H9 (cell line): ENCODE data around the gene IWS1. TPM values are rescaled to one million over a fixed set of nuclear protein-coding genes. Genes with fewer than 3 reads are reported as not detected.

Experiments
- DNase-seq: peaks from one replicate; pipeline ENCODE4 v3.0.0-alpha.2; 2017
- H2AFZ ChIP-seq: one replicate; pipeline ENCODE4 v1.6.1; 2013; ENCODE audit warnings: mild to moderate bottlenecking, low read length, control low read depth, moderate library complexity
- H2AK5ac ChIP-seq: 2 replicates; pipeline ENCODE4 v1.6.1; 2013; ENCODE audit warnings: low read length, control low read depth, mixed read lengths; ENCODE audit not compliant: insufficient read length
- H2BK120ac ChIP-seq: one replicate; pipeline ENCODE4 v1.6.1; 2013; ENCODE audit warnings: low read depth, mild to moderate bottlenecking, low read length, control low read depth, inconsistent platforms; ENCODE audit not compliant: poor library complexity, severe bottlenecking
- H2BK12ac ChIP-seq: 2 replicates; pipeline ENCODE4 v1.6.1; 2013; ENCODE audit warnings: low read length, control low read depth, mixed read lengths, low read depth; ENCODE audit not compliant: insufficient read length
- H2BK15ac ChIP-seq: 2 replicates; pipeline ENCODE4 v1.6.1; 2013; ENCODE audit warnings: low read depth, low read length, control low read depth
- H2BK20ac ChIP-seq: one replicate; pipeline ENCODE4 v1.6.1; 2013; ENCODE audit warnings: low read depth, mild to moderate bottlenecking, low read length, control low read depth, inconsistent platforms; ENCODE audit not compliant: poor library complexity, severe bottlenecking
- H2BK5ac ChIP-seq: 2 replicates; pipeline ENCODE4 v1.6.1; 2013; ENCODE audit warnings: low read length, control low read depth, mixed read lengths; ENCODE audit not compliant: insufficient read length
- H3K14ac ChIP-seq: 2 replicates; pipeline ENCODE4 v1.6.1; 2013; ENCODE audit warnings: low read length, control low read depth; ENCODE audit not compliant: insufficient read depth
- H3K18ac ChIP-seq: 2 replicates; pipeline ENCODE4 v1.6.1; 2013; ENCODE audit warnings: low read depth, mild to moderate bottlenecking, mixed read lengths, low read length, control low read depth; ENCODE audit not compliant: insufficient read length
- H3K23ac ChIP-seq: 2 replicates; pipeline ENCODE4 v1.6.1; 2013; ENCODE audit warnings: low read length, control low read depth, mixed read lengths, low read depth; ENCODE audit not compliant: insufficient read length
- H3K23me2 ChIP-seq: 2 replicates; pipeline ENCODE4 v1.6.1; 2013; ENCODE audit warnings: low read depth, mild to moderate bottlenecking, mixed read lengths, low read length, control low read depth; ENCODE audit not compliant: insufficient read length, poor library complexity, severe bottlenecking
- H3K27ac ChIP-seq: 2 replicates; pipeline ENCODE4 v1.5.1; 2013; ENCODE audit warnings: low read length, control low read depth, mixed read lengths, low read depth; ENCODE audit not compliant: insufficient read length
- H3K27me3 ChIP-seq: 2 replicates; pipeline ENCODE4 v1.6.1; 2013; ENCODE audit warnings: low read length, control low read depth, inconsistent platforms; ENCODE audit not compliant: insufficient read depth
- H3K4ac ChIP-seq: 2 replicates; pipeline ENCODE4 v1.6.1; 2013; ENCODE audit warnings: low read depth, mild to moderate bottlenecking, control low read depth, inconsistent platforms, low read length, moderate library complexity
- H3K4me1 ChIP-seq: 2 replicates; pipeline ENCODE4 v1.6.1; 2013; ENCODE audit warnings: low read length, control low read depth, inconsistent platforms; ENCODE audit not compliant: insufficient read depth
- H3K4me2 ChIP-seq: 2 replicates; pipeline ENCODE4 v1.6.1; 2013; ENCODE audit warnings: low read length, control low read depth, mixed read lengths; ENCODE audit not compliant: insufficient read length, insufficient read depth
- H3K56ac ChIP-seq: 2 replicates; pipeline ENCODE4 v1.6.1; 2013; ENCODE audit warnings: low read depth, mild to moderate bottlenecking, mixed read lengths, low read length, control low read depth; ENCODE audit not compliant: insufficient read length
- H3K79me1 ChIP-seq: 2 replicates; pipeline ENCODE4 v1.6.1; 2013; ENCODE audit warnings: low read depth, mild to moderate bottlenecking, moderate library complexity, low read length, control low read depth, inconsistent platforms; ENCODE audit not compliant: insufficient read depth, poor library complexity, severe bottlenecking
- H3K79me2 ChIP-seq: 2 replicates; pipeline ENCODE4 v1.6.1; 2013; ENCODE audit warnings: low read length, control low read depth, inconsistent platforms; ENCODE audit not compliant: insufficient read depth
- H3K9ac ChIP-seq: 2 replicates; pipeline ENCODE4 v1.6.1; 2013; ENCODE audit warnings: low read length, control low read depth, mixed read lengths; ENCODE audit not compliant: insufficient read length; ENCODE audit errors: extremely low read depth
- H3K9me3 ChIP-seq: one replicate; pipeline ENCODE4 v1.6.1; 2013; ENCODE audit warnings: low read depth, low read length, inconsistent platforms; ENCODE audit not compliant: control insufficient read depth
- H3T11ph ChIP-seq: one replicate; pipeline ENCODE4 v1.6.1; 2013; ENCODE audit warnings: mild to moderate bottlenecking, low read length, control low read depth, inconsistent platforms
- H4K20me1 ChIP-seq: one replicate; pipeline ENCODE4 v1.6.1; 2013; ENCODE audit not compliant: control insufficient read depth, insufficient read length, insufficient read depth
- H4K5ac ChIP-seq: 2 replicates; pipeline ENCODE4 v1.6.1; 2013; ENCODE audit warnings: low read depth, mild to moderate bottlenecking, mixed read lengths, low read length, control low read depth; ENCODE audit not compliant: insufficient read length
- H4K8ac ChIP-seq: replicated peaks from 2 replicates; pipeline ENCODE4 v1.6.1; 2013; ENCODE audit warnings: low read length, control low read depth, mixed read lengths, low read depth; ENCODE audit not compliant: insufficient read length
- H4K91ac ChIP-seq: 2 replicates; pipeline ENCODE4 v1.6.1; 2013; ENCODE audit warnings: low read depth, mild to moderate bottlenecking, moderate library complexity, mixed read lengths, low read length, control low read depth; ENCODE audit not compliant: insufficient read length
- H3K27ac Mint-ChIP-seq, 3 experiments: 2 replicates in 2 of 3; 3 replicates in 1 of 3; pipeline ENCODE4 v1.8.0; 2020 to 2021; ENCODE audit warnings: mixed read lengths in 3 of 3, mild to moderate bottlenecking in 1 of 3, moderate library complexity in 1 of 3
- H3K27me3 Mint-ChIP-seq: 2 replicates; pipeline ENCODE4 v1.8.0; 2021; ENCODE audit warnings: low read depth, mild to moderate bottlenecking, moderate library complexity, mixed read lengths
- H3K36me3 Mint-ChIP-seq, 3 experiments: 2 replicates in 2 of 3; 3 replicates in 1 of 3; pipeline ENCODE4 v1.8.0; 2020 to 2021; ENCODE audit warnings: low read depth in 3 of 3, mixed read lengths in 3 of 3; ENCODE audit not compliant: insufficient read depth in 1 of 3
- H3K4me1 Mint-ChIP-seq, 2 experiments: 2 replicates each; pipeline ENCODE4 v1.8.0; 2020; ENCODE audit warnings: mixed read lengths in 2 of 2
- H3K4me3 Mint-ChIP-seq, 2 experiments: 2 replicates in 1 of 2; 3 replicates in 1 of 2; pipeline ENCODE4 v1.8.0; 2020 to 2021; ENCODE audit warnings: mild to moderate bottlenecking in 2 of 2, mixed read lengths in 2 of 2, moderate library complexity in 1 of 2
- H3K9me3 Mint-ChIP-seq, 2 experiments: 2 replicates in 1 of 2; 3 replicates in 1 of 2; pipeline ENCODE4 v1.8.0; 2020; ENCODE audit warnings: mild to moderate bottlenecking in 2 of 2, mixed read lengths in 2 of 2, moderate library complexity in 1 of 2
- WGBS: extraction: QIAGEN DNeasy Blood & Tissue Kit; methylation state at CpG from one replicate; pipeline ENCODE4 v1.1.7; 2013; ENCODE audit warnings: missing lambda C conversion rate, low lambda C conversion rate, mixed read lengths; ENCODE audit not compliant: insufficient read length; ENCODE audit errors: extremely low coverage; 5-methylcytosine and 5-hydroxymethylcytosine counted together
- total RNA-seq: library from RNA; stranded (reverse); gene quantifications from 2 replicates; pipeline ENCODE4 v1.2.1, GENCODE V29; 2021
- TF ChIP-seq, protein P1 (sequence below): fragments of 200-600 bp; sonication (generic); conservative IDR thresholded peaks from 3 replicates; pipeline ENCODE4 v1.8.0; 2021; ENCODE audit warnings: antibody characterized with exemption, mild to moderate bottlenecking

Gene IWS1
- total RNA-seq, 1 experiment from 2014 or later = 66.2 TPM

DNA sequence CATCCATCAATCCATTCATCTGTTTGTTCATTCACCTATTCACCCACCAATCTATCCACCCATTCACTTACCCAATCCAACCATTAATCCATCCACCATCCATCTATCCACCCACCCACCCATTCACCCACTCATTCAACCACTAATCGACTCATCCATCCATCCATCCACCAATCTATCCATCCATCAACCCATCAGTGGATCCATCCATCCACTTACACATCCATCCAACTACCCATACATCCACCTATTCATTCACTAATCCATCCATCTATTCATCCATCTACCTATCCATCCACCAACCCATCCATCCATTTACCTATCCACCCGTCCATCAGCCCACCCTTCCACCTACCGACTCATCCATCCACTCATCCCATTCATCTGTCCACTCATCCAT, 20.5 kb upstream of the IWS1 start:
- Mint-ChIP-seq H3K4me3 (no peak overlapping the region), H3K4me1 (no peaks in the 10 kb centered on the region; a peak in 1 of 4 replicates), H3K27me3 (peaks cover 34% of the 10 kb centered on the region), H3K9me3 (no peaks in the 10 kb centered on the region; a peak in 1 of 5 replicates), H3K27ac (no peak overlapping the region), H3K36me3 (no peaks in the 10 kb centered on the region)
- Histone ChIP-seq H3K4me1 (no peaks in the 10 kb centered on the region), H3K9me3 (no peaks in the 10 kb centered on the region), H4K8ac (no peak overlapping the region), H3K9ac (no peak overlapping the region), H2BK12ac (no peak overlapping the region), H2AK5ac (no peak overlapping the region), H3K14ac (no peak overlapping the region), H3K27me3 (no peaks in the 10 kb centered on the region), H4K5ac (no peak overlapping the region), H4K91ac (no peak overlapping the region), H3K4ac (no peak overlapping the region), H4K20me1 (no peaks in the 10 kb centered on the region), H2BK20ac (no peak overlapping the region), H3K18ac (no peak overlapping the region), H2BK15ac (no peak overlapping the region), H3K79me1 (no peaks in the 10 kb centered on the region), H3T11ph (no peak overlapping the region), H2BK120ac (no peak overlapping the region), H3K27ac (no peak overlapping the region), H3K56ac (no peak overlapping the region), H3K79me2 (no peaks in the 10 kb centered on the region), H3K23me2 (no peaks in the 10 kb centered on the region), H2AFZ (no peak overlapping the region), H3K23ac (no peak overlapping the region), H3K4me2 (no peak overlapping the region), H2BK5ac (no peak overlapping the region)
- DNase-seq = no peak
- TF ChIP-seq, protein P1, sequence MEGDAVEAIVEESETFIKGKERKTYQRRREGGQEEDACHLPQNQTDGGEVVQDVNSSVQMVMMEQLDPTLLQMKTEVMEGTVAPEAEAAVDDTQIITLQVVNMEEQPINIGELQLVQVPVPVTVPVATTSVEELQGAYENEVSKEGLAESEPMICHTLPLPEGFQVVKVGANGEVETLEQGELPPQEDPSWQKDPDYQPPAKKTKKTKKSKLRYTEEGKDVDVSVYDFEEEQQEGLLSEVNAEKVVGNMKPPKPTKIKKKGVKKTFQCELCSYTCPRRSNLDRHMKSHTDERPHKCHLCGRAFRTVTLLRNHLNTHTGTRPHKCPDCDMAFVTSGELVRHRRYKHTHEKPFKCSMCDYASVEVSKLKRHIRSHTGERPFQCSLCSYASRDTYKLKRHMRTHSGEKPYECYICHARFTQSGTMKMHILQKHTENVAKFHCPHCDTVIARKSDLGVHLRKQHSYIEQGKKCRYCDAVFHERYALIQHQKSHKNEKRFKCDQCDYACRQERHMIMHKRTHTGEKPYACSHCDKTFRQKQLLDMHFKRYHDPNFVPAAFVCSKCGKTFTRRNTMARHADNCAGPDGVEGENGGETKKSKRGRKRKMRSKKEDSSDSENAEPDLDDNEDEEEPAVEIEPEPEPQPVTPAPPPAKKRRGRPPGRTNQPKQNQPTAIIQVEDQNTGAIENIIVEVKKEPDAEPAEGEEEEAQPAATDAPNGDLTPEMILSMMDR = no peak
- 100% methylated on average over 1 of the region's 3 CpGs for WGBS
